ENCODE measurements around the gene PRKAG2.
"Not testable (repeated sequence)": the region's sequence is repeated elsewhere in the genome, so short reads cannot be mapped to it uniquely, and the experiment has no call there.

The PRKAG2 gene

DNA sequence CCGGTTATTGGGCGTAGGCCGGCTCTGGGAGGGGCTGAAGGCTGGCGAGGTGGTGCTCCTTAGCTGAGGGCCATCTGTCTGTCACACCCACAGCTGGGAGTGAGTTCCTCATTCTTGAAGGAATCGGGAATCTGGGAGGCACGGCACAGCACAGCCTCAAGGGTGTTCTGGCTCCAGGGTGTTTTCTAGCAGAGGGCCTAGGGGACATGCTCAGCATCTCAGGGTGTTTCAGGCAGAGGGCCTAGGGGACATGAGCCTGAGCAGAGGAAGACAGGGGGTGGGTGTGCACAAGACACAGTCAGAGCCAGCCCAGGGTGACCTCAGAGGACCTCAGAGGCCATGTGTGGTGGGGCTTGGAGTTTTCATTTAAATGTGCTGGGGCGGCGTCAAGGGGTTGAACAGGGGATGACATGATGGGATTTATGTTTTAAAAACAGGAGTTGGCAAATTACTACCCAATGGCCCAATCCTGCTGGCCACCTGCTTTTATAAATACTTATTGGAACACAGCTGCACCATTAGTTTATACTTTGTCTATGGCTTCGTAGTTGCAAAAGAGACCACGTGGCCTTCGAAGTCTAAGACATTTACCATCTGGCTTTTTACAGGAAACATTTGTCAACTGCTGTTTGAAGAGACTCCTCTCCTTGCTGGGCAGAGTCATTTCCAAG lies 121.6 kb downstream of the PRKAG2 start:
- intact Hi-C loops (cut with DNase I) = loop anchor here (10.0 kb wide), 1 partner anchor 390 kb away; no protein-coding TSS in a partner anchor

DNA sequence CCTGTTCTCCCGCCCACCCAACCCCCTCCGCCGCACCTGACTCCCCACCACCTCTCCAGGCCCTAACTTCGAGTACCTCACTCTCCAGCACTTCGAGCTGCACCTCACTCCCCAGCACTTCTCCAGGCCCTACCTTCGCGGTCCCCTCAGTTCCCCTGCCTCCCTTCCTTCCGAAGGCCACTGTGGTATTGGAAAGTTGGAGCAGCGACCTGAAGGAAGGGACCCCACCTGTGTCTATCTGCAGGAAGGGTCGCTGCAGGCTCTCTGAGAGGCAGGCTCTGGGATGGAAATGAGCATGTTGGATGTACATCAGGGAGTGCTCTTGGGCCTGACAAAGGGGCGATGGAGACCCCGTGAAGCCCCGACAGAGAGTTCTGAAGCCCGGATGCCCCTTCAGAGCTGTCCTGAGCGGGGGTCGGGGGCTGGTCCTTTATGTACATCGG lies 122.2 kb downstream of the PRKAG2 start:
- no peak for DNase-seq
- intact Hi-C loops (cut with DNase I) = loop anchor here (10.0 kb wide), 1 partner anchor 390 kb away; no protein-coding TSS in a partner anchor

More for the DNA sequence above, 121.6 kb downstream of the PRKAG2 start:
- DNase-seq = no peak

DNA sequence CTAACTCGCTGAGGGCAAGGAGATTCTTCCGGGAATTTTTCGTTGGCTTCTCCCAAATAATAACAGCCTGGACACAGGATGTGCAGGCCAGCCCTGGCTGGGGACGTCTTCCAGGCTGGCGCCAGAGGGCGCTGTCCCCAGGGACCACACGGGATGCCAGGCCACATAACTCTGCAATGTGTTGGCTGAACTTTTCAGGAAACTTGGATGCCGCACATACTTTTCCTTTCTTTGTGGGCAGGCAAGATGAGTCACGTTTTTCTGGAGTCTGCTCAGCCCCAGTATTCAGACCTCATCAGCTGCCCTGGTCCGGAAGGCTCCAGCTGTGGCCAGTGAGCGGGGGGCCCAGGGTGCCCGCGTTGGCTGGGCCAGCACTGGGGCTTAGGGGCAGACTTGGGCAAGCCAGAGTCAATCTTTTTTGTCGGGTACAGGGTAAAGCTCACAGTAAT lies 122.7 kb downstream of the PRKAG2 start:
- peak in 36 of 42 donors; percentile 31 to 80 (median 50) for DNase-seq
- intact Hi-C loops (cut with DNase I) = loop anchor here (10.0 kb wide), 1 partner anchor 389 kb away; no protein-coding TSS in a partner anchor

DNA sequence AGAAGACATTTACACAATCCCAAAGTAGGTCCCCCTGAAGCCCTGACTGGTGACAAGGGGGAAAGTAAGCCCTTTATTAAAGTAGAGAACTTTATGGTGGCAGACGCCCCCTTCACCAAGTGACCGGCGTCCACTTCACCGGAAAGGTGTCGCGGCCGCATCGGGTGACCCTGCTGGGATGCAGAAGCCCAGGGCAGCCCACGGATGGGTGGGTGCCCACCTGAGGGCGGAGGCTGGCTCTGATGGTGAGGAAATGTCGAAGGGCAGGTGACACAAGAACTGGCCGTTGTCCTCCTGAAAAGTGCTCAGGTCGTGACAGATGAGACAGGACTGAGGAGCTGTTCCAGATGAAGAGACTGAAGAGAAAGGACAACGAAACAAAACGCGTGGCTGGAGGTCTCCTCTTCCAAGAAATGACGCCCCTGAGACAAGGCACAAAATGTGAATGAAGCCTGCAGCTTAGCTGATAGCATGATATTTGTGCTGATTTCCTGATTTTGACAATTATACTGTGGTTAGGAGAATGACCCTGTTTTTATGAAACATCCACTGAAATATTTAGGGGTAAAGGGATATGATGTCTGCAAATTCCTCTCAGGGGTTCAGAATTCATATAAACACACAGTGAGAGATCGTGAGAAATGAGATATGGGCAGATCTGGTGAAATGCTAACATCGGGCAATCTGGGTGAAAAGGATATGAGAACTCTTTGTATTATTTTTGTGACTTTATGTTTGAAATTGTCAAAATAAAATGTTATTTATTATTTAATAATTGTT lies 123.9 kb downstream of the PRKAG2 start:
- intact Hi-C loops (cut with DNase I) = loop anchor here (10.0 kb wide), 1 partner anchor 388 kb away; no protein-coding TSS in a partner anchor
- DNase-seq = no peak

DNA sequence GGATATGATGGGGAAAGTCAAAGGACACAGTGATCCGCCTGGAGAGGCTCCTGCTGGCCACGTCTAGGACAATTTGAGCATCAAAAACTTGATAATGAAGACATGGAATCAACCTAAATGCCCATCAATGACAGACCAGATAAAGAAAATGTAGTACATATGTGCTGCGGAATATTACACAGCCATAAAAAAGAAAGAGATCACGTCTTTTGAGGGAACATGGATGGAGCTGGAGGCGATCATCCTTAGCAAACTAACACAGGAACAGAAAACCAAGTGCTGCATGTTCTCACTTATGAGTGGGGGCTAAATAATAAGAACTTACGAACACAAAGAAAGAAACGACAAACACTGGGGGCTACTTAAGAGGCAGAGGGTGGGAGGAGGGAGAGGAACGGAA lies 124.9 kb downstream of the PRKAG2 start:
- intact Hi-C loops (cut with DNase I) = loop anchor here (10.0 kb wide), 1 partner anchor 387 kb away; no protein-coding TSS in a partner anchor
- DNase-seq = no peak

DNA sequence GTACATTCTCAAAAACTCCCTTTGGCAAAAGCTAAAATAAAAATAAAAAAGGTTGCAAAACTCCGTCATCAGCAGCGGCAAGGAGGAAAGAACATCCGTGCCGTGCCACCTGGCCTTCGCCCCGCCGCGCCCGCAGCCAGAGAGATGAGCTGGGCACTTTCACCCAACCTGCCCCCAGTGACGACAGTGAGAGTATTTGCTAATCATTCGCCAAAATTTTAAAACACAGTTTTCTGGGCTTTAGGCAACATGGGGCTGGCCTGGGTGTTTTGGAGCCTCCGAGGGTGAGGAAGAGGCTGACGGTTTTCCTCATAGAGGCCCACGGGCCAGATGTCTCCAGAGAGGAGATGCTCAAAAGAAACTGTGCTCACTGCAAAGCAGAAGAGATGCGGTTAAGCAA lies 128.2 kb downstream of the PRKAG2 start:
- no peak for DNase-seq
- intact Hi-C loops (cut with DNase I) = no loop called here

DNA sequence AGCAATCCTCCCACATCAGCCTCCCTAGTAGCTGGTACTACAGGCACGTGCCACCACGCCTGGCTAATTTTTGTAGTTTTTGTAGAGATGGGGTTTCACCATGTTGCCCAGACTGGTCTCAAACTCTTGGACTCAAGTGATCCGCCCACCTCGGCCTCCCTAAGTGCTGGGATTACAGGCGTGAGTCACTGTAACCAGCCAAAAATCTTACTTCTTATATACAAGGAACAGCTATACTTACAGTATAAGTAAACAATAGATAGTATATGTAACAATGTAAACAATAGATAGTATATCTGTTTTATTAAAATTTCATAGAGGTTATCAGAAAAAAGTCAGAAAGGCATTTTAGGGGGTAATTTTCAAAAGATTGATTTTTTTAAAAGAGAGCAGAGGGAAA lies 128.9 kb downstream of the PRKAG2 start:
- intact Hi-C loops (cut with DNase I); DNase-seq: not testable (repeated sequence)

DNA sequence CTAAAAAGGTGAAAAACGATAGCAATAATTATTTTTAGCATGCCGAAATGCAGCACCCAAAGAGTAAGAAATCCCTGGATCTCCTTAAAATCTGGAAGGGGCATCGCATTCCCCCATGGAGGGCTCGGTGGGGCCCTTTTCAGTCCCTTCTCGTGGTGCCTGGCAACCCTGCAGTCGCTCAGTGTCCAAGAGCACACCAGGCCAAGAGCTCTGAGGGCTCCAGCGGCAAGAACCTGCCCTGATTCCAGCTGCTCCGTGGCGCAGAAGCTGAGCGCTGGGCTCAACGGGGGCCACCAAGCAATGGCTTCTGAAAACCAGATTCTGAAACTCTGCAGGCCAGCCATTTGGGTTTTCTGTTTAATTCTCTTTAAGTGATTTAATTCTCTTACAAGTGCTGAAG lies 131.2 kb downstream of the PRKAG2 start:
- intact Hi-C loops (cut with DNase I) = no loop called here

DNA sequence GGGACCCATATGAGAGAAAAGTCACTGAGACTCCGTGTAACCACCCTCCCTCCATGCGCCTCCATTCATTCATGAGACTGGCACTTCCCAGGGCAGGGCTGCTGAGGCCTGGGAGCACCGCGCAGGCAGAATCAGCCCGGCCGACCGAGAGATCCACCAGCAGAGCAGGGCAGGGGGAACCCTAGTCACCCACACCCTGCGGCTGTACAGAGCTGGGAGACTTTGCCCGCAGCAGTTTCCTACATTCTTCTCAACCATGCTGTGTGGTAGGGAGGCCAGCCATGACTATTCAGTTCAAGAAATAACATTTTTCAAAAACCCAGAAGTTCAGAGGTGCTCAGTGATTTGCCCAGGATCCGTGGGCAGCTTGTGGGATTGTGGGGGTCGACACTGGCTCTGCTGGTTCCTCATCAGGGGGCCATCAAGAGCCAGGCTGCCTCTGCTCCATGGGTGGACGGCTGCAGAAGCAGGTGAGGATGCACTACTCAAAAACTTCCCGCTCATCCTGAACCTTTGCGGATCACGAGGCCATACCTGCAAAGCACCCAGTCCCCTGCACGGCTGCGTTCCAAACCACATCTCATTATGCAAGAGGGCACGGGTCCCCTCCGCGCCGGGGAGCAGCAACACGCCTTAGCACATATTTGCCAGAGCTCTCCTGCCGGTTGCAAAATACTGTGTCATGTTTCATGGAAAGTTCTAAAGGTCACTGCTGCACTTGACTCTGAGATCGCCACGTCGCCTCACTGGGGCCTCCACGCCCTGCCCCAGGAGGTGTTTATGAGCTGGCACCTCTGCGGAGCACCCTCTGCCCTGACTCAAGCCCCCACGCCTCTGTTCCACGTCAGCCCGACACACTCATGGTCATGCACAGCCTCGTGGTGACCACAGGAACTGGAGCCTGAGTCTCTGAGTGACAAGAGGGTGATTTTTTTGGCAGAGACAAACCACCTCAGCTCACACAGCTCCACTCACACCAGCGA lies 132.0 kb downstream of the PRKAG2 start:
- no peak for DNase-seq
- intact Hi-C loops (cut with DNase I) = no loop called here

More for the DNA sequence above, 131.2 kb downstream of the PRKAG2 start:
- no peak for DNase-seq

DNA sequence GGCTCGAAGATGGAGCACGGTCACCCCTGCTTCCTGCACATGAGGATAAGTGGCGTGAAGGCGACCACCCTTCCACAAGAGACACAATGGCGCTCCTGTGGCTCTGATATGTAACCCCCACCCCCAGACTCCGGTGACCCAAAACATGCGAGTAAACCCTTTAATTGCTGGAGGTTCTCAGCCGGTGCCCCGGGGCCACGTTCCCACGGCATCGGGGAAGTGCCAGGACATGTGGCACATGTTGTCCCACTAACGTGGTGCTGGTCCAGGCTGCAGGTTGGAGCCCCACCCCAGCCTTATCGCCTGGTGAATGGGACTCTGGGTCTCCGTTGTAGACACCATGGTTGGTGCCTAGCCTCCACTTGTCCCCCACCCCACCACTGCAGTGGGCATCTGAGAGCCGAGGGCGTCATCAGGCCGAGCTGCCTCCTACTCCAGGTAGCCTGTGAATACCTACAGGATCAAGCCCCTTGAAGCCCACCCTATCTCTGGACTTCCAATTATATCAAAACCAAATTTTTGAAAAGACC lies 132.8 kb downstream of the PRKAG2 start:
- no peak for DNase-seq
- intact Hi-C loops (cut with DNase I) = no loop called here

DNA sequence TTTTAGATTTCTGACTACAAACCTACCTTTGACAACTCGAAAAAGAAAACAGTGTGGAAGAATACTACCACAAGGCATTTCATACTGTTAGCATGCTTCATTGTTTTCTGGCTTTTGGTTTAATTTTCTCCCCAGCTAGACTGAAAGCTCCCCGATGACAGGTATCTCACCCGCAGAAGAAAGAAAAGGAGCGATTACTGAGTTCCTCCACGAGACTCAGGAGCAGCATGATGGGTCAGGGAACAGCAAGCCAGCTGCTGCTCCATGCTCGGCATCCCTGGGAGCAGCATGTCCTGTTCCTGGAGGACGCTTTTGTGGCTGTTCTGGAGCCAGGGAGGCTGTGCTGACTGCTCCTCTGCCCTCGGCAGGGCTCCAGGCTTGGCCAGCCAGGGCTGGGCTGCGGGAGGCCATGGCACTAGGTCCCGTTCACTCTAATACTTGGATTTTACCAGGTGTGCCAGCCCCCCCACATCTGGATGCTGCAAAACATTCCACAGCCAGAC lies 133.4 kb downstream of the PRKAG2 start:
- intact Hi-C loops (cut with DNase I) = no loop called here
- DNase-seq = peak in 2 of 42 donors; percentile 31 to 36

DNA sequence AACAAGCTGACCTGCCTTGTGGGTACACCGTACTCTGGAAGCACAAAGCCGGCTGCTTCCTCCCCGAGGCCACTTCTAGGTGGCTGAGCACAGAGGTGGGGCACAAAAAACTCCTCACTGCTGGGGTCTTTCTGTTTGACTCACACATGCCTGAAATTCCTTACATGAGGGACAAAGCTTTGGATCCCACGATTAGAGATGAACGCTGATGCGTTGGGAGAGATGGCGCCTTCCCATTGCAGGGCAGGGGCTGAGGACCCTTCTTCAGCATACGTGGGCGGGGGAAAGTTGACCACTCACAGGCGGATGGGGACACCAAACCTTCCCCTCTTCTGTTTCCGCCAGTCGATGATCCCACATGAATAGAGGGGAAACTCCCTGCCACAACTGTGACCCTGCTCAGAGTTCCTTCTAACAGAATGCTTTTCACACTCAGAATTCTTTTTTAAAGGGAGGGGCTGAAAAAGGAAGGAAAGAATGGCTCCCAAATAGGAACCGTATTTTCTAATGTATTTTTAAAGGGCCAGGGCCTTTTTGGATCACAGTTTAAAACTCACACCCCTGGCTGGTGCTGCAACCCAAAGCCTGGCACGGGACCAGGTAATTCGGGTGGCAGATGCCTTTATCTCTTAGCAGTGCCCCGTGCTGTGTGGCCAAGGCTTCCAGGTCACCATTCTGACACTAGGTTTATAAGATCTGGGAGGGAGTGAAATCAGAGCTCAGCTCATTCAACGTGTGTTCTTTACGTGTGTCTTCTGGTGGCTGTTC lies 134.0 kb downstream of the PRKAG2 start:
- peak in 1 of 42 donors; percentile 1 for DNase-seq
- intact Hi-C loops (cut with DNase I) = no loop called here

DNA sequence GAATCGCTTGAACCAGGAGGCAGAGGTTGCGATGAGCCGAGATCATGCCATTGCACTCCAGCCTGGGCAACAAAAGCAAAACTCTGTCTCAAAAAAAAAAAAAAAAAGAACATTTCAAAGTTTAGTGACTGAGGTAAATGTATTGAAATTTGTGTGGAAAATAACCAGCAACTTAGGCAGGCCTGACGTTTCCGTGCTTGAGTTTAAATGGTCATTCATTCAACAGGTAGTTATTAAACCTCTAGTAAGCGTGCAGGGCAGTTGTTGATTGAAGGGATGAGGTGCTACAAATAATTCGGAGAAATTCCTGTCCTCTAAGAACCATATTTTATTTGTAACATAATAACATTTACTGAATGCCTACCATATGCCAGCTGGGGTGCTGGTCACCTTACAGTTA lies 135.3 kb downstream of the PRKAG2 start:
- intact Hi-C loops (cut with DNase I) = no loop called here
- DNase-seq = no peak

DNA sequence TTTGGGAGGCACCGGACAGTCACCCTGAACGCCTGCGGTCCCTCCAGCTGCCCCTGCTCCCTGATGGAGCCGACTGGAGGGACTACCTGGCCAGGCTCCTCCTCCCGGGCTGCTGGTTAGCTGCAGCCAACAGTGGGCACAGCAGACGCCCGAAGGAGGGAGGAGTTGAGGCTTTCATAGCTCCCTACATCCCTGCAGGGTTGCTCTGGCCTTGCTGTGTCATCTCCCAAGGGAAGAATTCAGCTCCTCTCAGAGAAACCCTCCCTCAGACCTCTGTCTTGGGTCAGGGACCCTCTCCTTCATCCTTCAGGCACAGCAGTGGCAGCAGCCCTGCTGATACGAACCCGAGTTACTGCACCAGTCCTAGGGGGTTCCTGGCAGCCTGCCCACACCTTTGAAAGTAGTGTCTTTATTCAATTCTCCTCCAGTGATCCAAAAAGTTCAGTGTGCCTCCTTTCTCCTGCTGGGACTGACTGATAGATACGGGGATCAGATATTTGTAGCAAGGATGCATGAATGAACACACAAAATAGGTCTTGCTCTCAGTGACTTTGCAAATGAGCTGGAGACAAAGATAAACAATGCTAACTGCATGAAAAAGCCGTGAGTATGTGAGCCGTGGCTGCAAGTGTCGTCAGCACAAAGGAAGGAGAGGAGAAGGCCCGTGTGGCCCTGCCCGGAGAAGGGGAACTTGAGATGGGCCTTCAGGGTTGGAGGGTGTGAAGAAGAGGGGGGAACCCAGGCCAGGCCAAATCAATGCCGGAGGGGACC lies 136.6 kb downstream of the PRKAG2 start:
- DNase-seq = no peak
- intact Hi-C loops (cut with DNase I) = no loop called here

DNA sequence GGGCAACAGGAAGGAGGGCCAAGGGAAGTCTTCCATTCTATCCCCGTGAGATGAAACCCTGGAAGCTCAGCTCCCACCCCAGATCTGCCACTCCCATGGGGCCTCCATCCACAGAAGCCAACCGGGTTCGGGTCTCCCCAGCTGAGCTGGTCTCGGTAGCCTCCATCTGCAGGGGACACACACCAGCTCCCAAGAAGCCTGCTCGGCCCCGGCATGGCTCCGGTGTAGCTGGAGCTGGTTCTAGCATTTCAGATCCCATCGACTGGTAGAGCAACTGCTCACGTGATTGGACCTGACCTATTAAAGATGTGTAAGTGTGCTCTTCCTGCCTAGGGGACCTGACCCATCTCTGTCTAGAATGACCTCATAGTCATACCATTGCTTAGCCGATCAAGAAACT lies 138.0 kb downstream of the PRKAG2 start:
- DNase-seq = no peak
- intact Hi-C loops (cut with DNase I) = no loop called here

DNA sequence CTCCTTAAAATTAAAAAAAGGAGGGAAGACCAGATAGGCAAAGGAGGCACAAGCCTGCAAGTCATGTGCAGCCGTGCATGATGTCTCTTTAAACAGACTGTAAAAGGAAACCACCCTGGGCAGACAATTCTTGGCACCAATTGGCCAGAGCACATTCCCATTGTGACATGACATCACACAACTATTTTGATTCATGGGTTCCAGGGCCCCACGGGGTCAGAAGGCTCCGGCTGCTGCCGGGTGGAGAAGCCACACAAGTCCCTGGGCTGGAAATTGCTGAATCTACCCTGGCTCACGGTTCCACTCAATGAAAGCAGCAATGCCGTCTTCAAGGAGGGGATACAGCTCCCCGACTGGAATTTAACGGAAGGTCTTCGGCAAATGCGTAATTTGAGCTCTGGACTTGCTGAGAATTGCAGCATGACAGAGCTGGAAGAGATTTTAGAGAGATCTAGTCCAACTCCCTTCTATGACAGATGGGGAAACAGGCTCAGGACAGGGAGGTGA lies 140.5 kb downstream of the PRKAG2 start:
- no peak for DNase-seq
- intact Hi-C loops (cut with DNase I) = no loop called here

DNA sequence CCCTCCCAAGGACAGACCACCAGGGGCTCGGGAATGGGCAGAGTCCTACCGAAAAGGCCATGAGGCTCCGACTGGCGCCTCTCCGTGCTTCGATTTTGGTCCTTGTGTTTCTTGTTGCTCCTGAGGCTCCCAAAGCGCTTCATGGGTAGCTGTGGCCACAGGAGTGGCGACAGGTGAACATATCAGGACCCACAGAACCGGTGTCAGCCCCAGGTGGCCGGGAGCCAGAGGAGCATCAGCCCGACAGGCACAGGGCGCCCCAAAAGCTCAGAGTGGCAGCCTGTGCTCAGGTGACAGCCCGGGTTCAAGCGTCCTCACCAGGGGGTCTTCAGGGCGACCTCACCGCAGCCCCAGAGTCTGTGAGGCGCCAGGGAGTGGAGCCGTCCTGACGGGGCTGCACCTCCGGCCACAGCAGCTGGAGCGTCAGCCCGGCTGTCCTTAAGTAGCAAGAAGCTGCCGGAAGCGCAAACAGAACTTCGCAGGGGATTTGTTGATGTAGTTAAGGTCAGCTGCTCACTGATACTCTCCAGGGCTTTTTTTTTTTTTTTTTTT lies 141.0 kb downstream of the PRKAG2 start:
- intact Hi-C loops (cut with DNase I) = no loop called here
- no peak for DNase-seq
